Right lobe of liver (tissue), 4 donors: ENCODE measurements around the gene TTC23L.

Experiments used
- CTCF ChIP-seq, 4 donors: fragments of 200-600 bp in 3 of 4; fragments of 450-650 bp in 1 of 4; IDR thresholded peaks; one replicate each; pipeline versions ENCODE4 v1.5.1 to v1.8.0; 2016 to 2022; ENCODE audit warnings: antibody characterized with exemption in 4 of 4, mild to moderate bottlenecking in 2 of 4
- POLR2A ChIP-seq: fragments of 450-650 bp; IDR thresholded peaks from one replicate; pipeline ENCODE4 v1.6.1; 2017; ENCODE audit warnings: antibody characterized with exemption, mild to moderate bottlenecking
- donor health status: DM: no; HTN: no; CAD: no.
- donor health status: DM: no; HTN: no; CAD: no.
- donor health status: DM: no; HTN: yes; CAD: no.

GRCh38 chr5:34923694-34924461, 84.9 kb downstream of the TTC23L start:
- TF ChIP-seq CTCF (IDR thresholded peaks at IDR 0.05) (no peak), POLR2A (no peak)
